ENCODE measurements around the gene PCNT.
"Not testable (repeated sequence)": the region's sequence is repeated elsewhere in the genome, so short reads cannot be mapped to it uniquely, and the experiment has no call there.

The PCNT gene

DNA sequence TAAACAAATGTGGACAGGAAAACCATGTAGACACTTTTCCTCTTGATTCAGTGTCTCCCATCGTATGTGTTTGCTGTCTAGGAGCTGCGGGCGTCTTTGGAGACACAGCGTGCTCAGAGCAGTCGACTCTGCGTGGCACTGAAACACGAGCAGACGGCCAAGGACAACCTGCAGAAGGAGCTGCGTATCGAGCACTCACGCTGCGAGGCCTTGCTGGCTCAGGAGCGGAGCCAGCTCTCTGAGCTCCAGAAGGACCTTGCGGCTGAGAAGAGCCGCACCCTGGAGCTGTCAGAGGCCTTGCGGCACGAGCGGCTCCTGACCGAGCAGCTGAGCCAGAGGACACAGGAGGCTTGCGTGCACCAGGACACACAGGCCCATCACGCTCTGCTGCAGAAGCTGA is 107.5 kb downstream of the PCNT start:
- no peak for DNase-seq

DNA sequence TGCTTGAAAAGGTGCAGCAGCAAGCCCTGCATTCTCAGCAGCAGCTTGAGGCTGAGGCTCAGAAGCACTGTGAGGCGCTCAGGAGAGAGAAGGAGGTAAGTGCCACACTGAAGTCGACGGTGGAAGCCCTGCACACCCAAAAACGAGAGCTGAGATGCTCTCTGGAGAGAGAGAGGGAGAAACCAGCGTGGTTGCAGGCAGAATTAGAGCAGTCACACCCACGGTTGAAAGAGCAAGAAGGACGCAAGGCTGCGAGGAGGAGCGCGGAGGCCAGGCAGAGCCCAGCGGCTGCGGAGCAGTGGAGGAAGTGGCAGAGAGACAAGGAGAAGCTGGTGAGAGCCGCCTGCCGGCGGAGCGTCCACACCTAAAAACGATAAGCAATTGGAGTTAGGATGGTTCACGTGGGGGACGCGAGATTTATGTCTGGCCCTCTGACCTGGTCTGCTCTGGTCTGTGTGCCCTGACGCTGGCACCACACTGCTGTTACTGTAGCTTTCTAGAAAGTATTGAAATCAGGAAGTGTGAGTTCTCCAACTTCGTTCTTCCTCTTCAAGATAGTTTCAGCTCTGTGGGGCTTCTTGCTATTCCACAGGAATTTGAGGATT is 108.0 kb downstream of the PCNT start:
- no peak for DNase-seq

DNA sequence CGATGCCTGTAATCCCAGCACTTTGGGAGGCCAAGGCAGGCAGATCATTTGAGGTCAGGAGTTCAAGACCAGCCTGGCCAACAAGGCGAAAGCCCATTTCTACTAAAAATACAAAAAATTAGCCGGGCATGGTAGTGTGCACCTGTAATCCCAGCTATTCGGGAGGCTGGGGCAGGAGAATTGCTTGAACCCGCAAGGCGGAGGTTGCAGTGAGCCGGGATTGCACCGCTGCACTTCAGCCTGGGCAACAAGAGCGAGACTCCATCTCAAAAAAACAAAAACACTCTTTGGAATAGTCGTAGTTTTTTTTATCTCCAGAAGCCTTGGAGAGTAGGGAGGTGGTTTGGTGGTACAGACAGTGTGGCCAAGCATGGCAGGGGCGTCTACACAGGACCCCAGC is 109.2 kb downstream of the PCNT start:
- not testable (repeated sequence) for DNase-seq

DNA sequence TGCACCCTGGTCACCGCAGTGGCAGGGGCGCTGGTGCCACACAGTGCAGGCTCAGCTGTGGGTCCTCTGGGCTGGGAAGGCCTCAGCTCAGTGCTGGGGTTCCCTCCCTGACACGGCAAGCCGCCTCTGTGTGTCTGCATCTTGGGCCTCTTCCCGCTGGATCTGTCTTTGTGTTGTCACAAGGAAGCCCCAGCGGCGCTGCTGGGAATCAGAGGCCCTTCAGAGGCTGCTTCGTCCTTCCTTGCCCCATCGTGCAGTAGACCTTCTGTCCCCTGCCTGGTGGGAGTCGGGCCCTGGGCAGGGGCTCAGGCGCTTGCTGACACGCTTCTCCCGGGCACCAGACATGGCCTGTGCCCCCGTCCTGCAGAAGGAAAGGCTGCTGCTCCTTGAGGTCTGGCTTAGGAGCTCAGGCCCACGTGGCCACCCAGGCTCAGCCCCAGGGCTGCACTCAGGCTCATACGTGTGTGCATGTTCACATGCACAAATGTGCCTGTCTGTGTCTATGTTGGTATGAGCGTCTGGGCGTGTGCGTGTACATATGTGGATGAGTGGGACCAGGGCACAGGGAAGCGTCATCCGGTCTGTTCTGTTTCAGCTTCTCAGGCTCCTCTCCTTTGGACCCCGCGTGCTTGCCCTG is 110.5 kb downstream of the PCNT start:
- no peak for DNase-seq

DNA sequence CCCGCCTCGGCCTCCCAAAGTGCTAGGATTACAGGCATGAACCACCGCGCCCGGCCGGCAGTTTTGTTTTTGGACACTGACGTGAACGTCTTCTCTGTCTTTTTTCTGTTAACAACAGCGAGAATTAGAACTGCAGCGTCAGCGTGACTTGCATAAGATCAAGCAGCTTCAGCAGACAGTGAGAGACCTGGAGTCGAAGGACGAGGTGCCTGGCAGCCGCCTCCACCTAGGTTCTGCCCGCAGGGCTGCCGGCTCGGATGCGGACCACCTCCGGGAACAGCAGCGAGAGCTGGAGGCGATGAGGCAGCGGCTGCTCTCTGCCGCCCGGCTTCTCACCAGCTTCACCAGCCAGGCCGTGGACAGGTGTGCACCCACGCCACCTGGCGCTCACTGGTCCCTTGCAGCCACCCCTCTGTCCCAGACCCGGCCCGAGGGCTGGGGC is 111.9 kb downstream of the PCNT start:
- no peak for DNase-seq

DNA sequence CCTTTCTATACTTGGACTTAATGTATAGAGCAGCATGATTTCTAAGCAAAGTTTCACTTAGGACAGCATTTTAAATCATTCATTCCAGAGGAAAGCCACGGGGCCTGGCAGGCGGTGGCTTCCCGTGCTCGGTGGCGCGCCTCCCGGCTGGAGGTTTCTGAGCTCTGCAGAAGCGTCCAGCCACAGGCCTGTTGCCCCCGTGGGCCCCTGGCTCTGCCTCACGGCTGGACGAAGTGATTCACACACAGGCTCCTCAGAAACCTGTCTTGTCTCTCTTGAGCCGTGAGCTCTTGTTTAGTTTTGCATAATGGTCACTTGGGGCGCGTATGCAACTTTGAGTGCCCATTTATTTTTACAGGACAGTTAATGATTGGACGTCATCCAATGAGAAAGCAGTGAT is 112.7 kb downstream of the PCNT start:
- DNase-seq: no peak

DNA sequence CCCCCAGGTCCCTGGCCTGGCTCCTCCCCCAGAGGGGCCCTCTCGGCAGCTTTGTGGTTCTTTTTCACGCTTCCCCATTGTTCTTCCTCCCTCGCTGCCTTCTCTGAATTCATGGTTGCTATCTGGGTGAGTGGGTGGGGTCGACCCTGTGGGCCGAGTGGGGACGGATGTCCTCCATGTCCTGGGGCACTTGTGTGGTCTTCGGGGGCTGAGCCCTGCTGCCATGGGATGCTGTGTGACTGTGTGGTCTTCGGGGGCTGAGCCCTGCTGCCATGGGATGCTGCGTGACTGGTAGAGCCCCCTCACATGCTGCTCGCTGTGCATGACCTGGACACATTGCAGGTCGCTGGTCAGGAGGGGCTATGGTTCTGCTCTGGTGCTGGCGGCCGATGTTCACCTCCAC is 113.1 kb downstream of the PCNT start:
- no peak for DNase-seq

DNA sequence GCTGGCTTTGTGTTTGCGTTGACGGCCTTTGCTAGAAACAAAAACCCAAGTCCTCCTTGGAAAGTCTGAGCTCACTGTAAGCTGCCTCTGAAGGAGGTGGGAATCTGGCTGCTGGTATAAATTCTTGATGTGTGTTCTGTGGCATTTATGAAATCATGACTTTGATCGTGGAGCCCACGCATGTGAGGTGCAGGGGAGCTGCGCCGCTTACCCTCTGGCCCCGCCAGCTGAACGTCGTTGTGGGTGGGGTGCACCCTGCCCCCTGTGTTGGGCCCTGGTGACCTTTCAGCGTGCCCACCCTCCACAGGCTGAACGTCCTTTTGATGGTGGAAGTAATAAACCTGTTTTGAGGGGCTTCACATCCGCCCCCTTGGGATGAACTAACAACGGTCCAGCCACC is 113.6 kb downstream of the PCNT start:
- no peak for DNase-seq

DNA sequence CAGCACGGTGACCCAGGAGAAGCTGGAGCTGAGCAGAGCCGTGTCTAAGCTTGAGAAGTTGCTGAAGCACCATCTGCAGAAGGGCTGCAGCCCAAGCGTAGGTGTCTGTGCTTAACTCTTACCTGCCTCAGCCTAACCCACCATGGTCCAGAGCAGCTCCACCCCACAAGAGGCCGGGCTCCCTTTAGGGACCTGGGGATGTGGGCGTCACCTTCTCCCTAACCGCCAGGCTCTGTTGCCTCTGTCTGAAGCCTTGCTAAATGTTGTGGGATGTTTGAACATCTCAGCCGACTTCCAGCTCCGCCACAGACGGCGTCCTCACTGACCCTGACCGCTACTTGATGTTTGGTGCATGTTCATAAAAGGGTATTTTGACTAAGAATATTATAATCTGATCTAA is 114.3 kb downstream of the PCNT start:
- no peak for DNase-seq

DNA sequence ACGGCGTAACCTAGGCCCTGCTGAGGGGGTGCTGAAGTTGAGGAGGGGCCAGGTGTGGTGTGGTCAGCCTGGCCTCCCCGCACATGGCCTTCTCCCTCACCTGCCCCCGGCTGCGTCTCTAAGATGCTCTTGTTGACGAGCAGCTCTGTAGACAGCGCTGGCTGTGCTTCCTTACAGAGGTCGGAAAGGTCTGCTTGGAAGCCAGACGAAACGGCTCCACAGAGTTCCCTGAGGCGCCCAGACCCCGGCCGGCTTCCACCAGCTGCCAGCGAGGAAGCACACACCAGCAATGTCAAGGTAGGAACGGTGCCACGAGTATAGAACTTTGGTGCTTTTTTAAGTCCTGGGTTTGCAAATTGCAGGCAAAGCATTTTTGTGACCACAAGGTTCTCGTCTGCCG is 116.0 kb downstream of the PCNT start:
- DNase-seq: no peak

DNA sequence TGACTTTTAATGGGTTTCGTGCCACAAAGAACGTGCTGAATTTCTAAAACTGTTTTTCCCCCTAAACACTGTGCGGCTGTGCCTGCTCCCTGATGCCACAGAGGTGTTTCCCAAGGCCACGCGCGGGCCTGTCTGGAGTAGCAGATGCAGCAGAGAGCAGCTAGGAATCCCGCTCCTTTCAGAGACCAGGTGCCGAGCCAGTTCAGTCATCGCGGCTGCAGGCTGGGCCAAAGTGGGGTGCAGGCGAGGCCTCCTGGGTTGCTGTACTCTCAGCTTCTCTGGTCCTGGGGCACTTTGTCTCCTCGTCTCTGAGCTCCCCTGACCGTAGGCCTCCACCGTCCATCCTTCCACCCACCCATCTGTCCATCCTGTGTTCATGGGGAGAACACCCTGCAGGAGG is 117.4 kb downstream of the PCNT start:
- no peak for DNase-seq

DNA sequence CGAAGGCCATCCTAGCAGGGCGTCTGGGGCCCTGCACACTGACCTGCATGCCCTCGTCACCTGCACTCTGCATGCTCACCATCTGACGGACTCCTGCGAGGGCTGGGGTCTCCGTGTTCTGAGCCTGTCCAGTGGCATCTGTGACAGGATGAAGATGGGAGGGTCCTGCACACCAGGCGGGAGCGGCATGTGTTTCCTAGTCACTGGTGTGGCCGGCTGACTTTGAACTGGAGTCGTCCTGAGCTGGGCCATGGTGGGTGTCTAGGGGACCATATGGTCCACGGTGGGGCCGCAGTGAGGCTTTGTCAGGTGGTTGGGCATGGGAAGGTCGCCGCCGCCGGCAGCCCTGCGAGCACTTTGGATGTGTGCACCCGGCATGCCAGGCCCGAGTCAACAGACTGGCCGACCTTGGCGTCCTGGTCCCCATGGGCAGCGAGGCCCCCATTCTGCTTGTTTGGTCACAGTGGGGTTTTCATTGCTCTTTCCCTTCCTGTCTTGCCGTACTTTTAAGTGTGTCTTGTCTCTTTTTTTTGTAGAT is 118.1 kb downstream of the PCNT start:
- DNase-seq: no peak

DNA sequence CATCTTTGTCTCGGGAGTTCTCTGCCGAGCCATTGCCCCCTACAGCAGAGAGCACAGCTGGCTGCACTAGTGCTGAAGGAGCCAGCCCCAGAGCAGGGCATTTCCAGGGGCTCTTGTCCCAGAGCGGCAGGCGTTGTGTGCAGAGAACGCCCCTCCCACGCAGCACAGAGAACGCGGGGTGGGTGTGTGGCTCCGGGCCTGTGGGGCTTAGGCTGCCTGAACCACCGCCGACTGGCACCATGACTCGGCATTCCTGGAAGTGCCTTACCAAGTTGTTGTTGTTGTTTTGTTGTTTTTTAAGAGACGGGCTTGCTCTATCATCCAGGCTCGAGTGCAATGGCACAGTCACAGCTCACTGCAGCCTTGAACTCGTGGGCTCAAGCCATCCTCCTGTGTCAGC is 119.0 kb downstream of the PCNT start:
- no peak for DNase-seq

DNA sequence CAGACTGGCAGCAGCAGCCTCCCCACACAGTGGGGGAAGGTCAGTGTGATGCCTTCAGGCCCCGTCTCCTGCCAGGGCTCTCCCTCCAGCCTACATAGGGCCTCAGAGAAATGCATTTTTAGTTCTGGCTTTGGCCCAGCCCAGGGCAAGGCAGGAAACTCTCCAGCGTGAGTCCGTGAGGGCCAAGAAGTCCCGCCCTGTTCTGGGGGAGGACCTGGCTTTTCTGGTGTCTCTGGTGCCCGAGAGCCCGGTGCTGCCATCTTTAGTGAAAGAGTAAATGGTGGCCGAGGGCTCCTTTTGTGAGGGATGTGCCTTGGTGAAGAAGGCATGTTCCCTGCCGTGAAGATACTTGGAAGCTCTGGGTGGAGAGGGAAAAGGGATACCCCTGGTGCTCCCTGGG is 120.0 kb downstream of the PCNT start:
- DNase-seq: no peak

DNA sequence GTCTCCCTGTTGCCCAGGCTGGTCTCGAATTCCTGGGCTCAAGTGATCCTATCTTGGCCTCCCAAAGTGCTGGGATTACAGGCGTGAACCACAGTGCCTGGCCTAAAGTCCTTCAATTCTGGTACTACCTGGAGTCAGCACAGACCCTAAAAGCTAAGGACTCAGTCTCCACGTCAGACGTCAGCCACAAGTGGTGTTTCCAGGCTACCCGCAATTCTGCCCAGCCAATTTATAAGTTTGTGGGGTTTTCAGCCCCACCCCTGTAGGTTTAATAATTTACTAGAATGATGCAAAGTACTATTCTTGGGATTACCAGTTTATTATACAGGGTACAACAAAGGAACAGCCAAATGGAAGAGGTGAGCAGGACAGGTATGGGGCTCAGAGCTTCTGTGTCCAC is 124.2 kb downstream of the PCNT start:
- DNase-seq: no peak

DNA sequence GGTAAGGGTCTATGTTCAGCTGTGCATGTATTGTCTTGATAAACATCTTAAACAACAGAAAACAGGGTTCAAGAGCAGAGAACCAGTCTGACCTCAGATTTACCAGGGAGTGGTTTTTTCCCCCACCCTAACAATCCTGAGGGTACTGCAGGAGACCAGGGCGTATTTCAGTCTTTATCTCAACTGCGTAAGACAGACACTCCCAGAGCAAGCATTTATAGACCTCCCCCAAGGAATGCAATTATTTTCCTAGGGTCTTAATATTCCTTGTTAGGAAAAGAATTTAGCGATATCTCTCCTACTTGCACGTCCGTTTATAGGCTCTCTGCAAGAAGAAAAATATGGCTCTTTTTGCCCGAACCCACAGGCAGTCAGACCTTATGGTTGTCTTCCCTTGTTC is 124.9 kb downstream of the PCNT start:
- DNase-seq: not testable (repeated sequence)

DNA sequence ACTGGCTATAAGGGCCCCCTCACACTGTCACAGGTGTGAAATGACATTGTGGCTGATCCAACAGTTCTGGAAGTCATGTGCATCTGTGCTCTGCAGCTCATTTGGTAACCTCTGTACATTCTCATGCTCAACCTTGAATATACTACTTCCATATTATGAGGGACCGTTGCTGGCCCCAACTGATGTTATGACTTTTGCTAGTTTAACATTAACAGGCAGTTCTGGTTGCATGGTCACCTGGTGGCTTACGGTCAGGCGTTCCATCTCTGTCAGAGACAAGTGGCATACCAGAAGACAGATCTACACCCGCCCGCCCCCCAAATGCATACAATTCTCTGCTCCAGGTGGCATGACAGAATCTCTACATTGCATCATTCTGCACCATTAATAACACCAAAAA is 128.8 kb downstream of the PCNT start:
- no peak for DNase-seq

DNA sequence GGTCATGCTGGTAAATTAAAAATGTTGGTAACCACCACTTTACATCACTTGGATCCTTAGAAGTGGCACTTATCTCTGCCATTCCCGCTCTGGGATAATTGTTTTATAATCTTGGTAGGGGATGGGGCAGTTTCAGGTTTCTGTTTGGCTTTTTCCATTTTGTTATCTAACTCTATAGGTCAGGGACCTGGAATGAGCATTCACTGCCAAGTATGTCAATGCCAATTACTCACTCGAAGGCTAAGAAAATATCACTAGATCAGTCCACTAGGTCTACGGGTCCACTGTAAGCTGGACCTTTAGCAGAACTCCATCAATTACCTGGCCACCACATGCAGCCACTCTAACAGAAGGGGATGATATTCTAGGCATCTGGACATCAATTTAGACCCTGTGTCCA is 130.2 kb downstream of the PCNT start:
- DNase-seq: no peak

DNA sequence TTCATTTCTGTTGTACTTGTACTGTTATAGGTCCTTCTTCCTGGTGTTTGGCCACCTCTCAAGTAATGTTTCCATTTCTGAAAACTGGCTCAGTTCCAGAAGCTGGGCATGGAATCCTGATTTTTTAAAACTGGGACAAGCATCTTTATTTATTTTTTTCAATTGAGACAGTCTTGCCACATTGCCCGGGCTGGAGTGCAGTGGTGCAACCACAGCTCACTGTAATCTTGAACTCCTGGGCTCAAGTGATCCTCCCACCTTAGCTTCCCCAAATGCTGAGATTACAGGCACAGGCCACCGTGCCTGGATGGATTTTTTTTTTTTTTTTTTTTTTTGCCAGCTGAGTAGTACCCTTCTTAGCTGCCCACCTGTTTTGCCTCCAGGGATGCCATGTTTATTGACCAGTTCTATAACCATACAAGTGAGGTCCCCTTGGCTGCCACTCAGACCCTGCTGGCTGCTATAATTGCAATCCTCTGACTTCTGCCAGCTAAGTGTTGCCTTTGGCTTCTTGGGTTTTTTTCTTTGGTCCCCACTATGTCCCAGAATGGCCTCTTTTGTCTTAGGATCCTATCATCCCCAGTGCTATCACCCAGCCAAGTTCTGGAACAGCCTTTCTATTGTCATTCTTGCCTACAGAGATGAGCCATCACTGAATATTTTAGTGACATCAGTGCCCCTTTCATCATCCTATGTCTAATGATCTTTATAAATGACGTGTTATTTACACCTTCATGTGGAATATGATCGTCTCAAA is 130.9 kb downstream of the PCNT start:
- no peak for DNase-seq

DNA sequence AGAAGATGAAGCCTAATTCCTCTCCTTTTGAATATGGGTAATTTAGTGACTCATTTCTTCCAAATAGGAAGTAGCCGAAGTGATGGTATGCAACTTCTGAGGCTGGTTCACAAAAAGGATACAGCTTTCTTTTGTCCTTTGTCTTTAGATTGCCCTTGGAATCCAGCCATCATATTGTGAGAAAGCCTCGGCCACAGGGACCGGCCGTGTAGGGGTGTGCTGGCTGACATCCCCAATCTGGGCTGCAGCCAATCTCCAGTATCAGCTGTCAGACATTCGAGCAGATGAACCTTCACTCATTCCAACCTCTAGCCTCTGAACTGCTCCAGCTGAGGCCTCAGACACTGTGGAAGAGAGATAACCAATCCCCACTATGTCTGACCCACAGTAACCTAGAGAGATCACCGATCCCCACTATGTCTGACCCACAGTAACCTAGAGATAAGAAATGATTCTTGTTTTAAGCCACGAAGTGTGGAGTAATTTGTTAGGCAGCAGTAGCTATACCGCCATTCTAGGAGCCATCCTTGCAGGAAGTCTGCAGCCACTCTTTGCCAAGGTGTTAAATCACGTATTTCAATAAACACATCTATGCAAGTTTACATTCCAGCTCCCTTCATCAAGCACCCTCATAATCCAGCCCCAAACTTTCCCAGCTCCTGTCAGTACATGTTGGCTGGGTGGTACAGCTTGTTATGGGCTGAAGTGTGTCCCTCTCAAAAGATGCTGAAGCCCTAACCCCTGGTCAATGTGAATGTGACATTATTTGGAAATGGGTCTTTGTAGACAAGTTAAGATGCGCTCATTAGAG is 131.8 kb downstream of the PCNT start:
- DNase-seq: peak; percentile 74

DNA sequence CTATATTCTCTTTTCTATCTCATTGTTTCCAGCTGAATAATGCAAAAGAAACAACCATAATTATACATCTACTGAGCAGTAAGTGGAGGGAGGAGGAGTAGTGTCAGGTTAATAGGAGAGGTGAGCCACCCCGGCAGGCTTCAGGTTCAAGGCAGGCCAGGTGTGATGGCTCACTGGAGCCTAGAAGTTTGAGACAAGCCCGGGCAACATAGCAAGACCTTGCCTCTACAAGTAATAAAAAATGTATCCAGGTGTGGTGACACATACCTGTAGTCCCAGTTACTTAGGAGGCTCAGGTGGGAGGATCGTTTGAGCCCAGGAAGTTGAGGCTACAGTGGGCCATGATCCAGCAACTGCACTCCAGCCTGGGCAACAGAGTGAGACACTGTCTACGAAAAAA is 132.8 kb downstream of the PCNT start:
- no peak for DNase-seq

DNA sequence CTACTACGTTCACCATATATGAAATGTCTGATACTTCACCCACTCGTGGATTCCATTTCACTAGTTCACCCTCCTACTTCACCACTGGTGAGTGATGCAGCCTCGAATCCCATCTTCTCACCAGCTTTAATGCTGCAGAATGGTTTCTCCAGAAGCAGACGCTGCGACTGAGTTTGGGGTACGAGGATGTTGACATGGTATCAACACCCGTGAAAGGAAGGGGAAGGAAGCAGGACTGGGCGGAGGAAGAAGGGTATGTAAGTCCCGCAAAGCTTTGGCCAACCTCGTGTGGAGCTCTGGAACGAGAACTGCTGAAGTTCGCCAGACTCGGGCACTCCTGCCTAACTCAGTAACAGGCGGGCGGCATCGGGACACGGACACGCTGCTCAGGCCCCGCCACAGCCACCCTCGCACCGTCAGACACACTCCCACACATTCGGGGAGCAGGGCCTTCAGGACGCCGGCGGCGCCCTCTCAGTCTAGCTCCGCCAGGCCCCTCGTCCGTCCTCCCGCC is 133.9 kb downstream of the PCNT start:
- DNase-seq: peak; percentile 32

Measured in fibroblast of skin of right biceps (primary cell).